Measurements from ENCODE around the gene IRAK1BP1. TPM values are rescaled to one million over a fixed set of nuclear protein-coding genes. Genes with fewer than 3 reads are reported as not detected.
"Not testable (repeated sequence)": the region's sequence is repeated elsewhere in the genome, so short reads cannot be mapped to it uniquely, and the experiment has no call there.

Gene IRAK1BP1
- total RNA-seq: 1 to 10 TPM; 2.3 to 2.5 TPM
- long read RNA-seq, partial matches to known transcripts: 0 of 2 reads
- long read RNA-seq, other reads (novel, unspliced or antisense): 2 of 2 reads

- ATAC-seq: peak; percentile 99 to 100
- peak; percentile 82 for DNase-seq
- intact Hi-C loops (cut with DNase I): no loop called here
These were observed at the start of gene IRAK1BP1 for GRCh38 chr6:78867370-78868040. IRAK1BP1 (plus strand) TSS chr6:78867551; CDS start chr6:78867577, 26 bp downstream.

- DNase-seq (no peak), ATAC-seq (no peak)
- intact Hi-C loops (cut with DNase I): no loop called here
These were observed 43.3 kb upstream of the IRAK1BP1 start for GRCh38 chr6:78824045-78824444.

GRCh38 chr6:78829407-78829806, 37.9 kb upstream of the IRAK1BP1 start:
- ATAC-seq (no peak), DNase-seq (no peak)
- intact Hi-C loops (cut with DNase I): no loop called here

GRCh38 chr6:78830805-78831204, 36.5 kb upstream of the IRAK1BP1 start:
- intact Hi-C loops (cut with DNase I): loop anchor here in 1 of 2 donors (10.0 kb wide), 1 partner anchor 1366 kb away; the partner anchor contains the start of gene HTR1B

GRCh38 chr6:78831492-78831891, 35.9 kb upstream of the IRAK1BP1 start:
- intact Hi-C loops (cut with DNase I): loop anchor here in 1 of 2 donors (10.0 kb wide), 1 partner anchor 1367 kb away; the partner anchor contains the start of gene HTR1B
- DNase-seq: no peak
- peak; percentile 57 to 80 for ATAC-seq

More at GRCh38 chr6:78830805-78831204, 36.5 kb upstream of the IRAK1BP1 start:
- ATAC-seq (no peak), DNase-seq (no peak)

- intact Hi-C loops (cut with DNase I): loop anchor here in 1 of 2 donors (10.0 kb wide), 1 partner anchor 1367 kb away; the partner anchor contains the start of gene HTR1B
- ATAC-seq (peak in 1 of 2 donors; percentile 38), DNase-seq (no peak)
These were observed 35.1 kb upstream of the IRAK1BP1 start for GRCh38 chr6:78832091-78832808.

- DNase-seq (no peak), ATAC-seq (no peak)
- intact Hi-C loops (cut with DNase I): loop anchor here in 1 of 2 donors (10.0 kb wide), 1 partner anchor 1371 kb away; the partner anchor contains the start of gene HTR1B
These were observed 31.5 kb upstream of the IRAK1BP1 start for GRCh38 chr6:78835817-78836216.

GRCh38 chr6:78836598-78836997, 30.8 kb upstream of the IRAK1BP1 start:
- ATAC-seq (no peak), DNase-seq (no peak)
- intact Hi-C loops (cut with DNase I): loop anchor here in 1 of 2 donors (10.0 kb wide), 1 partner anchor 1372 kb away; the partner anchor contains the start of gene HTR1B

GRCh38 chr6:78841111-78841510, 26.2 kb upstream of the IRAK1BP1 start:
- DNase-seq: no peak
- no peak for ATAC-seq
- intact Hi-C loops (cut with DNase I): no loop called here

GRCh38 chr6:78842953-78843352, 24.4 kb upstream of the IRAK1BP1 start:
- ATAC-seq: no peak
- no peak for DNase-seq
- intact Hi-C loops (cut with DNase I): no loop called here

- DNase-seq: no peak
- ATAC-seq: no peak
- intact Hi-C loops (cut with DNase I): no loop called here
These were observed 22.5 kb upstream of the IRAK1BP1 start for GRCh38 chr6:78844899-78845298.

GRCh38 chr6:78845567-78845966, 21.8 kb upstream of the IRAK1BP1 start:
- intact Hi-C loops (cut with DNase I): no loop called here
- DNase-seq (no peak), ATAC-seq (no peak)

GRCh38 chr6:78850621-78851020, 16.7 kb upstream of the IRAK1BP1 start:
- intact Hi-C loops (cut with DNase I): no loop called here
- ATAC-seq (no peak), DNase-seq (no peak)

- ATAC-seq (no peak), DNase-seq (no peak)
- intact Hi-C loops (cut with DNase I): no loop called here
These were observed 16.2 kb upstream of the IRAK1BP1 start for GRCh38 chr6:78851156-78851555.

GRCh38 chr6:78854546-78854945, 12.8 kb upstream of the IRAK1BP1 start:
- intact Hi-C loops (cut with DNase I): no loop called here
- DNase-seq: no peak
- ATAC-seq: no peak

GRCh38 chr6:78858339-78858938, 8.9 kb upstream of the IRAK1BP1 start:
- DNase-seq; intact Hi-C loops (cut with DNase I); ATAC-seq: not testable (repeated sequence)

- no peak for DNase-seq
- intact Hi-C loops (cut with DNase I): no loop called here
- ATAC-seq: no peak
These were observed 5.8 kb upstream of the IRAK1BP1 start for GRCh38 chr6:78861509-78861908.

GRCh38 chr6:78863576-78863975, 3.8 kb upstream of the IRAK1BP1 start:
- DNase-seq: no peak
- ATAC-seq: no peak

GRCh38 chr6:78864957-78865356, 2.4 kb upstream of the IRAK1BP1 start:
- intact Hi-C loops (cut with DNase I): no loop called here
- no peak for ATAC-seq
- DNase-seq: no peak

More at GRCh38 chr6:78863576-78863975, 3.8 kb upstream of the IRAK1BP1 start:
- intact Hi-C loops (cut with DNase I): no loop called here

- peak; percentile 33 to 74 for ATAC-seq
- intact Hi-C loops (cut with DNase I): no loop called here
- DNase-seq: peak; percentile 26
These were observed 356 bp upstream of the IRAK1BP1 start for GRCh38 chr6:78867020-78867369.
